OCI-LY1 (cell line): ENCODE measurements around the gene PARD3.

Experiments used
- H2AFZ ChIP-seq: fragments of 200-600 bp; sonication (generic), shearing (Covaris generic); 2 replicates; pipeline ENCODE4 v1.6.0; 2014; ENCODE audit warnings: antibody characterized with exemption, mild to moderate bottlenecking, low read length
- H3F3A ChIP-seq: fragments of 200-600 bp; sonication (generic), shearing (Covaris generic); 2 replicates; pipeline ENCODE4 v1.6.0; 2014; ENCODE audit warnings: mild to moderate bottlenecking, antibody characterized with exemption, low read length, moderate library complexity; ENCODE audit not compliant: insufficient read depth
- H3K27ac ChIP-seq: fragments of 200-600 bp; sonication (generic); 2 replicates; pipeline ENCODE4 v1.5.1; 2014; ENCODE audit warnings: low read length, mixed run types, mild to moderate bottlenecking, low read depth; ENCODE audit not compliant: poor library complexity, severe bottlenecking
- H3K27me3 ChIP-seq: fragments of 200-600 bp; sonication (generic); 2 replicates; pipeline ENCODE4 v1.6.0; 2014; ENCODE audit warnings: antibody characterized with exemption, mild to moderate bottlenecking, low read length, moderate library complexity; ENCODE audit not compliant: insufficient read depth
- H3K36me3 ChIP-seq: fragments of 200-600 bp; sonication (generic); 2 replicates; pipeline ENCODE4 v1.6.1; 2014; ENCODE audit warnings: mild to moderate bottlenecking, antibody characterized with exemption, low read length, moderate library complexity, mixed read lengths; ENCODE audit not compliant: insufficient read depth
- H3K4me1 ChIP-seq: fragments of 200-600 bp; sonication (generic); 2 replicates; pipeline ENCODE4 v1.5.1; 2014; ENCODE audit warnings: mild to moderate bottlenecking, low read length, moderate library complexity; ENCODE audit not compliant: insufficient read depth, severe bottlenecking
- H3K4me2 ChIP-seq: fragments of 200-600 bp; sonication (generic), shearing (Covaris generic); 2 replicates; pipeline ENCODE4 v1.6.1; 2014; ENCODE audit warnings: low read length
- H3K4me3 ChIP-seq: fragments of 200-600 bp; sonication (generic); 2 replicates; pipeline ENCODE4 v1.5.1; 2014; ENCODE audit warnings: low read length, low read depth, mild to moderate bottlenecking, mixed read lengths; ENCODE audit not compliant: poor library complexity, severe bottlenecking
- H3K79me2 ChIP-seq: fragments of 200-600 bp; shearing (Covaris generic); 2 replicates; pipeline ENCODE4 v1.6.1; 2016; ENCODE audit warnings: mixed run types, low read length, mixed read lengths; ENCODE audit not compliant: insufficient read depth
- H3K9ac ChIP-seq: fragments of 200-600 bp; sonication (generic), shearing (Covaris generic); 2 replicates; pipeline ENCODE4 v1.6.1; 2014; ENCODE audit warnings: mild to moderate bottlenecking, low read length, mixed read lengths
- H3K9me2 ChIP-seq: fragments of 200-600 bp; sonication (generic), shearing (Covaris generic); 2 replicates; pipeline ENCODE4 v1.6.1; 2014; ENCODE audit warnings: low read depth, mild to moderate bottlenecking, low read length, mixed read lengths
- H3K9me3 ChIP-seq: fragments of 200-600 bp; shearing (Covaris generic); 2 replicates; pipeline ENCODE4 v1.6.1; 2014; ENCODE audit warnings: low read length, mixed read lengths
- H4K20me1 ChIP-seq: fragments of 200-600 bp; sonication (generic), shearing (Covaris generic); 2 replicates; pipeline ENCODE4 v1.6.0; 2016; ENCODE audit warnings: mild to moderate bottlenecking, low read length; ENCODE audit not compliant: insufficient read depth
- CTCF ChIP-seq: fragments of 200-600 bp; sonication (generic), shearing (Covaris generic); IDR thresholded peaks from 2 replicates; pipeline ENCODE4 v1.5.1; 2017; ENCODE audit warnings: mild to moderate bottlenecking, antibody characterized with exemption, low read length, moderate library complexity, mixed read lengths
- EZH2 ChIP-seq: fragments of 200-600 bp; sonication (generic), shearing (Covaris generic); IDR thresholded peaks from 2 replicates; pipeline ENCODE4 v1.8.0; 2017; ENCODE audit warnings: borderline replicate concordance, mixed run types, mild to moderate bottlenecking, antibody characterized with exemption, low read length, moderate library complexity, mixed read lengths

Gene PARD3

GRCh38 chr10:34815185-34816084, at the start of gene PARD3:
Gene PARD3 (minus strand): TSS chr10:34815296. CDS start chr10:34814995, 301 bp downstream.
- H3K4me2 ChIP-seq = no peak within 1 kb of the TSS
- no peak within 1 kb of the TSS for H3K9ac ChIP-seq
- H3K36me3 ChIP-seq = no peaks in the 10 kb centered on the region
- H3K9me3 ChIP-seq = no peaks in the 10 kb centered on the region
- TF ChIP-seq EZH2 = no peak
- TF ChIP-seq CTCF = no peak
- no peak within 1 kb of the TSS for H2AFZ ChIP-seq
- H3F3A ChIP-seq = no peaks in the 10 kb centered on the region
- no peak within 1 kb of the TSS for H3K27ac ChIP-seq
- no peaks in the 10 kb centered on the region for H3K9me2 ChIP-seq
- H3K4me3 ChIP-seq = no peak within 1 kb of the TSS
- no peaks in the 10 kb centered on the region for H4K20me1 ChIP-seq
- no peaks in the 10 kb centered on the region for H3K4me1 ChIP-seq
- H3K27me3 ChIP-seq = no peaks in the 10 kb centered on the region
- no peaks in the 10 kb centered on the region for H3K79me2 ChIP-seq

GRCh38 chr10:34864149-34865067, 49.3 kb upstream of the PARD3 start:
- no peaks in the 10 kb centered on the region for H3K9me3 ChIP-seq
- H3K4me3 ChIP-seq = no peak overlapping the region
- H3K4me2 ChIP-seq = no peak overlapping the region
- H3K4me1 ChIP-seq = no peaks in the 10 kb centered on the region
- no peaks in the 10 kb centered on the region for H3K36me3 ChIP-seq
- H3K79me2 ChIP-seq = no peaks in the 10 kb centered on the region
- H3K9me2 ChIP-seq = no peaks in the 10 kb centered on the region
- H2AFZ ChIP-seq = no peak overlapping the region
- no peak overlapping the region for H3K27ac ChIP-seq
- TF ChIP-seq EZH2 (no peak), CTCF (no peak)
- no peaks in the 10 kb centered on the region for H3F3A ChIP-seq
- no peaks in the 10 kb centered on the region for H4K20me1 ChIP-seq
- H3K27me3 ChIP-seq = no peaks in the 10 kb centered on the region
- no peak overlapping the region for H3K9ac ChIP-seq

- TF ChIP-seq CTCF (no peak), EZH2 (no peak)
- Histone ChIP-seq H3K79me2 (no peaks in the 10 kb centered on the region), H3K27ac (no peak overlapping the region), H3K4me3 (no peak overlapping the region), H3K9me2 (no peaks in the 10 kb centered on the region), H3K9me3 (no peaks in the 10 kb centered on the region), H2AFZ (no peak overlapping the region), H3K36me3 (no peaks in the 10 kb centered on the region), H3K4me2 (no peak overlapping the region), H3K27me3 (no peaks in the 10 kb centered on the region), H4K20me1 (no peaks in the 10 kb centered on the region), H3K9ac (no peak overlapping the region), H3K4me1 (no peaks in the 10 kb centered on the region), H3F3A (no peaks in the 10 kb centered on the region)
These were observed 47.8 kb upstream of the PARD3 start for GRCh38 chr10:34862892-34863291.
